Activated T-cell treated with anti-CD3 and anti-CD28 coated beads, Interleukin-2, amount 50 U/mL, for 1 hour (primary cell): Measurements from ENCODE around the gene LSS.
"Not testable (repeated sequence)": the region's sequence is repeated elsewhere in the genome, so short reads cannot be mapped to it uniquely, and the experiment has no call there.

Experiments
- DNase-seq: peaks from one replicate; pipeline ENCODE4 v3.0.0-alpha.2; 2020

LSS gene

DNA sequence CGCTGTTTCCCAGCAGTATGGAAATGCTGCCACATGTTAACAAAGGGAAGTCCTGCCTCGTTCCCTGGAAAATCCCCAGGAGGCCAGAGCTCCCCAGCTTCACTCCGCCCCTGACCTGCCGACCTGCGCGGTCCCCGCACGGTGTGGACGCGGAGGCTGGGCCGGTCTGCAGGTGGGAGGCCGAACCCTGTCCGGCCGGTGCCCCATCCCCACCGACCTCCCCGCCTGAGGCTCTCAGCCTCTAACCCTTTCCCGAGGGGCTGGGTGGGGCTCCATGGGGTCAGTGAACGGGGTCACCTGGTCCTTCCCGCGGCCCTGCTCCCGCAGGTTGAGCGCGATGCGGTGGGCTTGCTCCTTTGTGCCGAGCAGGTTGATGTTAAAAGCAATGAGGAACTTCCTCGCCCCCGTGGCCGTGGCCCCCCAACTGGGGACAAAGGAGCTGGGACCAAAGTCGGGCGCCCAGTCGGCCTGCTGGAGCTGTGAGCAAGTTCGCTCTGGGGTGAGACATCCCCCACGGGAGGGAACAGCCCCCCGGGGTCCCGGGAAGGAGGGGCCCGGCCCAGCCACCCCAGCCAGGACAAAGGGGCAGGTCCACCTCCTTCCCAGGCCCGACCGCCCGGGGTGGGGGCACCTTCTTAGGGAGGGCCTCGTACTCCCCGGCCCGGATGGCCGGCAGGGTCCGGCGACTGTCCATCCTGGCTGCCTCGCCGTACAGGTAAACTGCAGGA lies 77.1 kb downstream of the LSS start:
- DNase-seq: peak; percentile 14

DNA sequence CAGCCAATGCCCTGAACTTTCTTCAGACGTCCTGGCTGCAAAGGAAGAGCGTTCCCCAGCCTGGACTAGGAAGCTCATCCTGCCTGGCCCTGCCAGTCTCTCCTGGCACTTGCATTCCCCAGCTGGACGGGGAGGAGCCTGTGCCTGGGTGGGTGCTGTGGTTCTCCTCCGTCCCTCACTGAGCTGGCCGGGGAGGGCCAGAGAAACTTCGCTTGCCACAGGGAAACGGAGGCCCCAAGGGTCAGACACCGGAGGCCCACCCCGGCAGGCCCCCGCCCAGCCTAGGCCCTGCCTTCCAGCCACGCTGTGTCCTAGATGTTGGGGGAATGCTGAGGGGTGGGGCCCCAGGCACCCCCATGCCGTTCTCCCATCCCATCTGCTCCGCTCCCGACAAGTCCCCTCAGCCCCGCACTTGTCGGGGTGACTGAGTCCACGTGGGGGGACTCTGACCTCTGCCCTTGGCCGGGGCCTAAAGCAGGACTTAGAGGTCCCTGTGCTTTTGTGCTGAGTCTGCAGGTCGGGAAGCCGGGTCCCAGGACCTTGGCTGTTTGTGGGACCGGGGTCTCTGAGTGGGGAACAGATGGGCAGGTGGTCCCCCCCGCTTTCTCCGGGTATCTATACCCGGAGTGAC lies 78.0 kb downstream of the LSS start:
- no peak for DNase-seq

DNA sequence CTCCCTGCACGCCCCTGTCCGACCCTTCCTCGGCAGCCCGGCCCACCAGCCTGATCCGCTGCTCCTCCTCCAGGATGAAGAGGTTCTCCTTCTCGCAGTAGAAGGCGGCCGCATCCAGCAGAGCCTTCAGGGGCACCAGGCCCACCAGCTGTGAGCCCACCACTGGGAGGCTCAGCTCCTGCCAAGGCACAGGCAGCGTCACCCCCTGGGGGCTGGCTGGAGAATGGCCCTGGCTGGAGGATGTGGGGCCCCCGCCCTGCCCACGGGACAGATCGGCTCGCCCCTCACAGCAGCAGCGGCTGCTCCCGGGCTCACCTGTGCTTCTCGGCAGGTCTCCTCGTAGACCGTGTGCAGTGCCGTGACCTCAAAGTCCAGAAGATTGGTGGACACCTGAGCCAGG lies 78.5 kb downstream of the LSS start:
- DNase-seq: no peak

DNA sequence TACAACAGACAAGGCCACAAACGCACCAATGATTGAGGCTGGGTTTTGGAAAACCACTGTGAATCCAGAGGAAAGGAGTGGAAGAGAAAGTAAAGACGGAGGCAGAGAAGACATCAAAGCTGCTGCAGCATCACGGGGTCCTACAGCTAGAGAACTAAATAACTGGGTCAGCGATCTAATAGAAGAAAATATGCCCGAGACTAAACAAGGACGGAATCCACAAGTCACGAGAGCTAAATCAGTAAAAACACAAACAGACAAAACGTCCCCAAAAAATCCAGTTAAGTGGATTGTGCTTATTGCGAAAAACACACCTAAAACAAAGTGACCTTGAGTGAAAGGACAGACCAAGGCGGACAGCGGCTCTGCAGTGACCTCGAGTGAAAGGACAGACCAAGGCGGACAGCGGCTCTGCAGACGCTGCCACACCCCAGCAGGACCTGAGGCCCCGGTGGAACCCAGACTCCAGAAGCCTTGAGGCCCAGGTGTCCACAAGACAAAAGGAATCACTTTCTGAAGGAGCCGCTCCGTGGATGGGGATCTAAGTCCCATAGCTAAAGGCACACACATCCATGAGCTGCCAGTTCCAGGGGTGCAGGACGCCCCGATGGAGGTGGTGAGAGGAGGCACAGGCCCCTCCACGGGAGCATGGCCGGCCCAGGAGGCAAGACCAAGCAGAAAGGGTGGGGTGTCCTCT lies 79.2 kb downstream of the LSS start:
- DNase-seq: no peak

DNA sequence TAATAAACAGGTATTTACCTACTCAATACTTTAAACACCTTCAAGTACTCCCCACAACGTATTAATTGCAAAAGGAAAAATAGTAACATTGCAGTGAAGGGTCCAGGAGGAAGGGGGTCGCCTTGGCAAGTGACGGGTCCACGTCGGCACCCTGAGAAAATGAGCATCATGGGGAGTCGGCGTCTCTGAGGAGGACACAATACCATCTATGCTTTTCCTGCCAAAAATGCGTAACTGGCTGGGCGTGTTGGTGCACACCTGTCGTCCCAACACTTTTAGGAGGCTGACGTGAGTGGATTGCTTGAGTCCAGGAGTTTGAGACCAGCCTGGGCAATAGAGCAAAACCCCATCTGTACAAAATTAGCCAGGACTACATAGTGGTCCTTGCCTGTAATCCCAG lies 80.5 kb downstream of the LSS start:
- no peak for DNase-seq

DNA sequence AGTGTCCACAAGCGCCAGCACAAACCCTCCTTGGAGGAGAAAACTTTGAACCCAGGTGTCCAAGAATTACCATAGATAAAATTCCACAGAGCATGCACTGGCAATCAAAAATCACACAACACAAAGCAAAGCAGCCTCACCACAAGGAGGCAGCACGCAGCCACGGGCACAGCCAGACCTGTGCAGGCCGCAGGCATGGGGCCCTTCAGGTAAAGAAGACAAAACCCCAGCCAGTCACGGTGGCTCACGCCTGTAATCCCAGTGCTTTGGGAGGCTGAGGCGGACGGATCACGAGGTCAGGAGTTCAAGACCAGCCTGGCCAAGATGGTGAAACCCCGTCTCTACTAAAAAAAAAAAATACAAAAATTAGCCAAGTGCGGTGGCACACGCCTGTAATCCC lies 81.1 kb downstream of the LSS start:
- DNase-seq: peak; percentile 49

DNA sequence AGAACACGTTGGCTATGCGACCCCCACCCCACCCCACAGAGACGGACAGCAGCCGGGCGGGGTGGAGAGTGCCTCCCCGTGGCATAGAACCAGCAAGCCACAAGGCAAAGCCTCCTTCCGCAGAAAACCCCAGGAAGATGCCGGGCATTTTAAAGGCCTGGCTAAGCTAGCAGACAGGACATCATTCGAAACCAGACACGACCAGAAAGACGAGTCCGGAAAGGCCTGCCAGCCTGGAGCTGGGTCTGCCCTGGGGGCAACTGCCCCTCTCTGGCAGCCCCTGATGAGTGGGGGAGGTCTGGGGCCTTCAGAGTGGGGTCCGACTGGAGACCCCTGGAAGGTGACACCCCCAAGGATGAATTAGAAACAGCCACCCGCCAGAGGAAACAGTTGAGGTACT lies 81.7 kb downstream of the LSS start:
- DNase-seq: no peak

DNA sequence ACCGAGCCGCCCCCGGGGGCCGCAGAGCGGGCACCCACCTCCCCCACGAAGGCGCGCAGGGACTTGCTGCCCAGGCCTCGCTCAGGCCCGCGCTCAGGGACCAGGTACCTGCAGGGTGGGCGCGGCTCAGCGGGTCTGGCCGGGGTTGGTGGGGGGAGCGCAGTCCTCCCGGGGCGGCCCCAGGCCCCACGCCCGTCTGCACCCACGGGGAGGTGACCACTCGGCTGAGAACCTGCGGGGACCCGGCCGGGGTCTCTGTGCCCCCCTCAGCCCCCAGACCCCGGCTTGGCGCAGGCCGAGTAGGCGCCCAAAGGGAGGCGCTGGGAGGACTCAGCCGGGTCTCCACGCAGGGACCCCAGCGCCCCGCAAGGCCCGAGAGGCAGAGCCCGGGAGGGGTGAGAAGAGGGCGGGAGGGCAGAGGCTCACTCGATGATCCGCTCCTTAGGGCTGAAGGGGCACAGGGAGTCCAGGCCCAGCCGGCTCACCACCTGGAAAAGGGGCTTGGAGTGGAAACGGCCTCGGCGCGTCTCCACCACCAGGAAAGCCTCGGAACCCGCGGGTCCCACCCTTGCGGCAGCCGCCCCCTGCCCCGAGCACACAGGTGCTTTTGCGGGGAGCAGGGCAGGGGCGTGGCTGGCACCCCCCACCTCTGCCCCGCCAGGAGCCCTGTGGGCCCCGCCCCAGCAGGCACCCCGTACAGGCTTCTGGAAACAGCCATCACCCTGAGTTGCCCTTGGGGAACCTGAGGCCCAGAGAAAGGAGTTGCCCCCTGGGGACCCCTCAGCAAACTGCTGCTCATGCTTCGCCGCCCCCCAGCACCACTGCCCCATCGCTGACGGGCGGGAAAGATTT lies 82.5 kb downstream of the LSS start:
- no peak for DNase-seq

DNA sequence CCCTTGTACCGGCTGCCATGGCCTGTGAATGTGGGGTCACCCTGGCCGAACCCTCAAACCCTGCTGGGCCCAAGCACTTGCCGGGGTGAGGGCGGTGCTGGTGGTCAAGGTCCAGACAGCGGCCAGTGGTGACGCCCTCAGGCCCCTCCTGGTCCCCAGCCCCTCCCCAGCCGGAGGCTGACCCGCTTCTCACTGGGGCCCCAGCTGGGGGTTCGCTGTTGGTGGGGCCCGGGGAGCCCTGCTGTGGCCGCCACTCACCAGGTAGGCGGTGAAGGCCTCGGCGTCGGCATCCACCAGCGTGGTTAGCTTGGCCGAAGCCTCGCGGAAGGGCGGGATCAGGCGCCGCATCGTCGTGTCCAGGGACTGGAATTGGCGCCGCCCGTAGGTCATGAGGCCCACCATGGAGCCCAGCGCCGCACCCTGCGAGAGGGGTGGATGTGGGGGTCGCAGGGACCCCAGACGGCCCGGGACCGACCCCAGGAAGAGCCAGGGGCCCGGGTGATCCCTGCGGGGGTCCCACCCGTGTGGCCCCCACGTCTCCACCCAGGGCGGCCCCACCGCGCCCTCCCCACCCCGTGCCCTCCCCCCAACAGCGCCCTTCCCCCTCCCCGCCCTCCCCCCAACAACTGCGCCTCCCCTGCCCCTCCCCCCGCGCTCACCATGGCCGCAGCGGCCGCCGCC lies 83.3 kb downstream of the LSS start:
- DNase-seq: no peak

DNA sequence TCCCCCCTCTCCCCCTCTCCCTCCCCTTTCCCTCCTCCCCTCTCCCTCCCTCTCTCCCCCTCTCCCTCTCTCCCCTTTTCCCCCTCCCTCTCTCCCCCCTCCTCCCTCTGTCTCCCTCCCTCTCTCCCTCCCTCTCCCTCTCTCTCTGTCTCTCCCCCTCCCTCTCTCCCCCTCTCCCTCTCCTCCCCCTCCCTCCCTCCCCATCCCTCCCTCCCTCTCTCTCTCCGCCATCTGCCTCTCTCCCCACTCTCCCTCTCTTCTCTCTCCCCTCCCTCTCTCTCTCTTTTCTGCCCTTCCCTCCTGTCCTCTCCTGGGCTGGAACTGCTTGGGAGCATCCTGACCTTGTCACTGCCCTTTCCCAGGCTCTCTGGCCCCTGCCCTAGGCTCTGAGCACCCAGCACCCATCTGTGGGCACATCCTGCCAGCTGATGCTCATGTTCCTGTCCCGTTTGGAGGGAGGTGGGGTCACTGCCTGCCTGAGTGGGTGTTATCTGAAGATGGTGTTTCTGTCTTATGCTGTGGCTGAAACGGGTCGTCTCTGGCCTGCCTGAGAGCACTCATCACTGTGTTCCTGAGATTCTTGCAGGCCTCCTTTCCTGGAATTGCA lies 84.0 kb downstream of the LSS start:
- no peak for DNase-seq

DNA sequence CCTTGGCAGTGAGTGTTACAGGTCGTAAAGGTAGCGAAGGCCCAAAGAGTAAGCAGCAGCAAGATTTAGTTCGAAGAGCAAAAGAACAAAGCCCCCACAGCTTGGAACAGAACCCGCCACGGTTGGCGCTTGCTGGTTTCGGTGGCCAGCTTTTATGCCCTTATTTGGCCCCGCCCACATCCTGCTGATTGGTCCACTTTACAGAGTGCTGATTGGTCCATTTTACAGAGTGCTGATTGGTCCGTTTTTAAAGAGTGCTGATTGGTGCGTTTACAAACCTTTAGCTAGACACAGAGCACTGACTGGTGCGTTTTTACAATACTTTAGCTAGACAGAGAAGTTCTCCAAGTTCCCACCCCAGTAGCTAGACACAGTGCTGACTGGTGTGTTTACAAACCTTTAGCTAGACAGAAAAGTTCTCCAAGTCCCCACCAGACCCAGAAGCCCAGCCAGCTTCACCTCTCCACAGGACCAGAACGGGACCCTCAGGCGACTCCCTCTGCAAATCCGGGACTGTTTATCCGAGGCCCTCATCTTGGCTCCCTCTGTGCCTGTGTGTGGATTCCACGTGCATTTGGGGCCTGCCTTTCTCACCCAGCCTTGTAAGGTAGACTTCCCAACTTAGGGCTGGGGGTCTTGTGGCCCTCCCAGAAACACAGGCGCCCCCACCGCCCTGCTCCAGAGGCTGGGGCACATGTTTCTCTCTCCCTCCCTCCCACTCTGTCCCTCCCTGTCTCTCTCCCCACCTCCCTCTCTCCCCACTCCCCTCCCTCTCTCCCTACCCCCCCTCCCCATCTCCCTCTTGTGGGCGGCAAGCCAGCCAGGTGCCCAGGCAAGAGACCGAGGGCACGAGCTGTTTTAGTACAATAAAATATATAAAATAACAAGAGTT lies 85.7 kb downstream of the LSS start:
- no peak for DNase-seq

DNA sequence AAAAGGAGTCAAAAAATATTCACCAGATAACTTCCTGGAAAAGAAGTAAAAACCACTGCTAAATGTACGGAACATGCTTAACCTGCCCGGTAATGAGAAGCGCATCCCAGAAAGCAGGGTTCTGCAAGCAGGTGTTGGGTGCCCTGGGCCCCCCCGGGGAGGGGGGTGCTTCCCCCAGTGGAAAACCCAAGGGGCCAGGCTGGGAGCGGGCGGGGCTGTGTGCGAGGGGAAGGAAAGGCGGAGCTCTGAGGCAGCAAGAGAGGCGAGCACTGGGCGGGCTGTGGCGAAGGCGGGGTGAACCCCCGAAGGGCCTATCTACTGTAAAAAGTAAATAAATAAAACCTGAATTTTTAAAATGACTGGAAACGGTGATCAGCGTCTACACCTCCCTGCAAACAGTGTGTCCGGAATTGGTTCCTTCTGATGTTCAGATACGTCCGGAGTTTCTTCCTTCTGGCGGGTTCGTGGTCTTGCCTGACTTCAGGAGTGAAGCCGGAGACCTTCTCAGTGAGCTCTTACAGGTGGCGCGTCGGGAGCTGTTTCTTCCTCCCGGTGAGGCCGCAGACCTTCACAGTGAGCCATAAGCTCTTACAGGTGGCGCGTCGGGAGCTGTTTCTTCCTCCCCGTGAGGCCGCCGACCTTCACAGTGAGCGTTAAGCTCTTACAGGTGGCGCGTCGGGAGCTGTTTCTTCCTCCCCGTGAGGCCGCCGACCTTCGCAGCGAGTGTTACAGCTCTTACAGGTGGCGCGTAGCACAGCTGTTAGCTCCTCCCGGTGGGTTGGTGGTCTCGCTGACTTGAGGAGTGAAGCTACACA lies 86.6 kb downstream of the LSS start:
- no peak for DNase-seq

DNA sequence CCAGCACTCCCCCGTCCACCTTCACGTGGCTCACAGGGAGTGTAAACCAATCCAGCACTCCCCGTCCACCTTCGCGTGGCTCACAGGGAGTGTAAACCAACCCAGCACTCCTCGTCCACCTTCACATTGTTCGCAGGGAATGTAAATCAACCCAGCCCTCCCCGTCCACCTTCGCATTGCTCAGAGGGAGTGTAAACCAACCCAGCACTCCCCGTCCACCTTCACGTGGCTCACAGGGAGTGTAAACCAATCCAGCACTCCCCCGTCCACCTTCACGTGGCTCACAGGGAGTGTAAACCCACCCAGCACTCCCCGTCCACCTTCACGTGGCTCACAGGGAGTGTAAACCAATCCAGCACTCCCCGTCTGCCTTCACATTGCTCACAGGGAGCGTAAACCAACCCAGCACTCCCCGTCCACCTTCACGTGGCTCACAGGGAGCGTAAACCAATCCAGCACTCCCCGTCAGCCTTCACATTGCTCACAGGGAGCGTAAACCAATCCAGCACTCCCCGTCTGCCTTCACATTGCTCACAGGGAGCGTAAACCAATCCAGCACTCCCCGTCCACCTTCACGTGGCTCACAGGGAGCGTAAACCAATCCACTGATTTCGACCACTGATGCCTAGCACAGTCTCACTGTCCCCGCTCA lies 88.1 kb downstream of the LSS start:
- not testable (repeated sequence) for DNase-seq

DNA sequence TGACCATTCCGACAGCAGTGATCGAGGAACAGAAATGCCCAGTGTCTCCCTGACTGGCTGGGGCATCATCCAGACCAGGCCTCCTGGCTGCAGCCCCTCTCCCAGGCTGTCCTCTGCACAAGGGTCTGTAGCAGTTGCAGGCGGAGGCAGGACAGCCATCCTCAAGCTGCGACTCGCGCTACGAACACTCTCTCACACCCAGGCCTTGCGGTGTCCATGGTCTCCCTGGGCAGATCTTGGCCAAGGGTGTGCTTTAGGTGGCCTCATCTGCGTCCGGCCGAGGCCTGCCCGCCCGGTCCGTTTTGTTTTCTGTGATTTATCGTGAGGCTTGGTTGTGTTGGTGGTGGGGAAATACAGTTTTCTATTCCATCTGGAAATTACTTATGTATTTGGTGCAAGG lies 88.9 kb downstream of the LSS start:
- DNase-seq: no peak

DNA sequence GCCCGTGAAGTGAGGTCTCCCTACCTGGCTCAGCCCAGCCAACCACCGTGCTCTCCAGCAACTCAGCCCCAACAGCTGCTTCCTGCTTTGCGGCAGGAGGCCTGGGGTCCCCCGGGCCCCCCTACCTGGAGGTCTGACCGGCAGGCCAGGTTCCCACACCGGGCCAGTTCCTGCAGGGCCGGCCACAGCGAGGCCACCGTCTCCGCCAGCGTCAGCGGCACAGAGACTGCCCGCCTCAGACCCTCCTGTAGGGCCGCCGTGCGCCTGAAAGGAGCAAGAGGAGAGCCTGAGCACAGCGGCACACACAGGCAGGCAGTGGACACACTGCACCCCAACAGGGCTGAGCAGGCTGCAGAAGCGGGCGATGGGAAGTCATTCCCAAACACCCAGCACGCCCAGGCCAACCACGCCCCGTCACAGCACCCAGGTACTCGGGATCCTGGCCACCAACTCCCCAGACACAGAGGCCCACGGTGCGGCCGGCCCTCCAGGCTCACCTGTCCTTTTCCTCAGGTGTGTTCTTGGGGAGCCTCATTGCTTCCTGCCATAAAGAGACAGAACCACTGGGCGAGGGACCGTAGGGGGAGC lies 90.1 kb downstream of the LSS start:
- DNase-seq: no peak
